Muscle of leg (tissue), 16 donors: ENCODE data around the gene SMAD4. TPM values are rescaled to one million over a fixed set of nuclear protein-coding genes. Genes with fewer than 3 reads are reported as not detected.

Experiments
- DNase-seq: peaks from one replicate; pipeline ENCODE4 v3.0.0; 2013
- H3K27ac ChIP-seq: one replicate; pipeline ENCODE4 v1.5.1; 2013; ENCODE audit warnings: mild to moderate bottlenecking, low read length, control low read depth
- H3K27me3 ChIP-seq: one replicate; pipeline ENCODE4 v1.6.1; 2013; ENCODE audit warnings: low read length; ENCODE audit not compliant: control insufficient read depth, insufficient read depth
- H3K36me3 ChIP-seq: one replicate; pipeline ENCODE4 v1.6.1; 2013; ENCODE audit warnings: low read length; ENCODE audit not compliant: control insufficient read depth, insufficient read depth
- H3K4me1 ChIP-seq: one replicate; pipeline ENCODE4 v1.6.1; 2013; ENCODE audit warnings: low read length; ENCODE audit not compliant: control insufficient read depth, insufficient read depth
- H3K4me3 ChIP-seq: one replicate; pipeline ENCODE4 v1.5.1; 2013; ENCODE audit warnings: low read length, control low read depth
- H3K9me3 ChIP-seq: replicated peaks from 2 replicates; pipeline ENCODE4 v1.6.1; 2013; ENCODE audit warnings: low read depth, low read length; ENCODE audit not compliant: control insufficient read depth
- WGBS: methylation state at CpG from one replicate; pipeline ENCODE4 v1.1.5; 2013; ENCODE audit warnings: missing lambda C conversion rate; ENCODE audit not compliant: insufficient coverage; 5-methylcytosine and 5-hydroxymethylcytosine counted together
- long read RNA-seq, 11 donors: transcript quantifications; one replicate each; lab custom pipeline, GENCODE V29; 2026
- polyA plus RNA-seq, 8 donors: library from polyadenylated mRNA; unstranded; fragments of 120-200 nt; gene quantifications; one replicate each; pipeline versions ENCODE4 v1.2.1 to v1.2.3, GENCODE V29; 2013; ENCODE audit warnings: inconsistent platforms in 1 of 8, low replicate concordance in 1 of 8; ENCODE audit not compliant: insufficient read length in 8 of 8, insufficient read depth in 1 of 8
- total RNA-seq: library from RNA; stranded (reverse); fragments of 120-200 nt; gene quantifications from one replicate; pipeline ENCODE4 v1.2.4, GENCODE V29; 2013

Gene SMAD4
- total RNA-seq (102 TPM), polyA plus RNA-seq (10 to 100 TPM; 67.8 to 94.6 (median 77.8) TPM)
- long read RNA-seq, donor 1, result 0 reads
- long read RNA-seq, donor 2, full-length matches to known transcripts, result 2 of 2 reads
- long read RNA-seq, donor 2, partial matches to known transcripts, result 0 of 2 reads
- long read RNA-seq, donor 2, other reads (novel, unspliced or antisense), result 0 of 2 reads
- long read RNA-seq, donor 3, full-length matches to known transcripts, result 3 of 8 reads
- long read RNA-seq, donor 3, partial matches to known transcripts, result 5 of 8 reads
- long read RNA-seq, donor 3, other reads (novel, unspliced or antisense), result 0 of 8 reads
- long read RNA-seq, donor 4, full-length matches to known transcripts, result 4 of 15 reads
- long read RNA-seq, donor 4, partial matches to known transcripts, result 11 of 15 reads
- long read RNA-seq, donor 4, other reads (novel, unspliced or antisense), result 0 of 15 reads
- long read RNA-seq, donor 5, full-length matches to known transcripts, result 12 of 25 reads
- long read RNA-seq, donor 5, partial matches to known transcripts, result 13 of 25 reads
- long read RNA-seq, donor 5, other reads (novel, unspliced or antisense), result 0 of 25 reads
- long read RNA-seq, donor 6, full-length matches to known transcripts, result 8 of 25 reads
- long read RNA-seq, donor 6, partial matches to known transcripts, result 17 of 25 reads
- long read RNA-seq, donor 6, other reads (novel, unspliced or antisense), result 0 of 25 reads
- long read RNA-seq, donor 7, full-length matches to known transcripts, result 6 of 25 reads
- long read RNA-seq, donor 7, partial matches to known transcripts, result 19 of 25 reads
- long read RNA-seq, donor 7, other reads (novel, unspliced or antisense), result 0 of 25 reads
- long read RNA-seq, donor 8, full-length matches to known transcripts, result 2 of 25 reads
- long read RNA-seq, donor 8, partial matches to known transcripts, result 23 of 25 reads
- long read RNA-seq, donor 8, other reads (novel, unspliced or antisense), result 0 of 25 reads
- long read RNA-seq, donor 9, full-length matches to known transcripts, result 7 of 23 reads
- long read RNA-seq, donor 9, partial matches to known transcripts, result 16 of 23 reads
- long read RNA-seq, donor 9, other reads (novel, unspliced or antisense), result 0 of 23 reads
- long read RNA-seq, donor 10, full-length matches to known transcripts, result 9 of 16 reads
- long read RNA-seq, donor 10, partial matches to known transcripts, result 7 of 16 reads
- long read RNA-seq, donor 10, other reads (novel, unspliced or antisense), result 0 of 16 reads
- long read RNA-seq, donor 11, full-length matches to known transcripts, result 7 of 7 reads
- long read RNA-seq, donor 11, partial matches to known transcripts, result 0 of 7 reads
- long read RNA-seq, donor 11, other reads (novel, unspliced or antisense), result 0 of 7 reads

DNA sequence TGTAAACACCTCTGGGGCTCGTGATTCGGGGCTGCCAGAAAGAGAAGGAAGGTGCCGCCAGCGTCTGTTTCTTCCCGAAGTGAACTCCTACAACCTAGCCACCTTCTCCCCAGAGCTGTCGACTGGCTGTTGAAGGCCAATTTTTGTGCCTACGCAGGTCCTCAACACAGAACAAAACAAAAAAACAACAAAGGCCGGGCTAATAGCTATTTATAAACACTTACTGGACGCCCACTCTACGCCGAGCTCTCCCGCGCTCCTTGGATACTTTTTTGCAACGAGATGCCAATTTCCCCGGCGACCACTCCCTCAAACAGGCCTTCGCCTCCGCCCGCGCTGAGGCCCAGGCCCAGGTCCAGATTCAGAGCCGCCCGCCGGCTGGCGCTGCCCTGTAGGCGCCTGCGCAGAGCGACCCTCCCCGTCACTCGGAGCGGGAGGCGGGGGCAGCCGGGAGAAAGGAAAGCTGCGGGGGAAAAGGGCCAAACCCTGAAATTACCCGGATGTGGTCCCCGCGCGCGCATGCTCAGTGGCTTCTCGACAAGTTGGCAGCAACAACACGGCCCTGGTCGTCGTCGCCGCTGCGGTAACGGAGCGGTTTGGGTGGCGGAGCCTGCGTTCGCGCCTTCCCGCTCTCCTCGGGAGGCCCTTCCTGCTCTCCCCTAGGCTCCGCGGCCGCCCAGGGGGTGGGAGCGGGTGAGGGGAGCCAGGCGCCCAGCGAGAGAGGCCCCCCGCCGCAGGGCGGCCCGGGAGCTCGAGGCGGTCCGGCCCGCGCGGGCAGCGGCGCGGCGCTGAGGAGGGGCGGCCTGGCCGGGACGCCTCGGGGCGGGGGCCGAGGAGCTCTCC, at the start of gene SMAD4:
Gene SMAD4 (plus strand): TSS at position 520 of the 843 bp plus-strand sequence. CDS start 16,834 bp downstream, outside the sequence.
- H3K27ac ChIP-seq, result peak within 1 kb of the TSS; percentile 96
- DNase-seq, result peak; percentile 98
- no peaks in the 10 kb centered on the region for H3K9me3 ChIP-seq
- H3K36me3 ChIP-seq, result peaks cover 18% of the 10 kb centered on the region
- H3K4me1 ChIP-seq, result peaks cover 6% of the 10 kb centered on the region
- WGBS, result under 1% methylated on average over 72 of the region's 79 CpGs
- no peaks in the 10 kb centered on the region for H3K27me3 ChIP-seq
- H3K4me3 ChIP-seq, result peak within 1 kb of the TSS; percentile 74

GRCh38 chr18:50981381-50981780, 48.6 kb upstream of the SMAD4 start:
- H3K27ac ChIP-seq, result no peak overlapping the region
- no peaks in the 10 kb centered on the region for H3K27me3 ChIP-seq
- 100% methylated on average over 1 of the region's 1 CpG for WGBS
- H3K36me3 ChIP-seq, result peaks cover 30% of the 10 kb centered on the region
- peaks cover 7% of the 10 kb centered on the region for H3K9me3 ChIP-seq
- H3K4me3 ChIP-seq, result no peak overlapping the region
- H3K4me1 ChIP-seq, result no peaks in the 10 kb centered on the region
- no peak for DNase-seq

DNA sequence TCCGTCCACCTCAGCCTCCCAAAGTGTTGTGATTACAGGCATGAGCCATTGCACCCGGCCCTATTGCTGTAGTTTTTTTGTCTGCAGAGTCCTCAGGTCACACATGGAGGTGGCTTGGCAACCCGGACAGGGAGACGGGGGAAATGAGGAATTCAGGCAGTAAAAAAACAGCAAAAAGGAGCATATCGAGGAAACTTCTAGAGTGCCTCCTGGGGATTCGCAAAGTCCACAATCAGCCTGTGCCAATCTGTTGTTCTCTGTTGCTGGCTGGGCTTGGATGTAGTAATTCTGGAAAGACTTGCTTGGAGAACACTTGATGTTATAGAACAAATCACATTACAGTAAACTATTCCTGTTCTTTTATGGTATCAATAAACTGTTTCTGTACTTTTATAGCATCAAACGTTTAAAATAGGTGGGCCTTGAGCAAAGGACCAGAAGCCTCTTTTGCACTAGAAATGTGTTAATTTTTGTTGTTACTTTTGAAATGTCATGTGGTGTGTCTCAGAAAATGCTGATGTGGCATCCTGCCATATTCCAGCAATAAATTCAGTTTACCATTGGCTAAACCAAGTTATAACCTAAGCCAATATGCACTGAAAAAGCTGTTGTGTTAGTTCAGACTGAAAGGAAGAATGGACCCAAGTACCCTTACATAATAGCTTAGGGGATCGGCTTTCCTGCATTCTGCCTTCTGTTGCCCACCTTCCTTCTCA, 47.8 kb upstream of the SMAD4 start:
- H3K27ac ChIP-seq, result no peak overlapping the region
- peaks cover 26% of the 10 kb centered on the region for H3K36me3 ChIP-seq
- H3K4me1 ChIP-seq, result no peaks in the 10 kb centered on the region
- WGBS, result 69% methylated on average over 5 of the region's 8 CpGs
- H3K4me3 ChIP-seq, result no peak overlapping the region
- no peak for DNase-seq
- peaks cover 4% of the 10 kb centered on the region for H3K9me3 ChIP-seq
- H3K27me3 ChIP-seq, result no peaks in the 10 kb centered on the region

GRCh38 chr18:50982802-50983179, 47.2 kb upstream of the SMAD4 start:
- WGBS, result no CpG with 5 or more reads among the region's 3 CpGs
- no peak overlapping the region for H3K27ac ChIP-seq
- H3K27me3 ChIP-seq, result no peaks in the 10 kb centered on the region
- peak; percentile 14 for DNase-seq
- H3K36me3 ChIP-seq, result peaks cover 23% of the 10 kb centered on the region
- no peaks in the 10 kb centered on the region for H3K4me1 ChIP-seq
- H3K9me3 ChIP-seq, result no peaks in the 10 kb centered on the region
- H3K4me3 ChIP-seq, result no peak overlapping the region

DNA sequence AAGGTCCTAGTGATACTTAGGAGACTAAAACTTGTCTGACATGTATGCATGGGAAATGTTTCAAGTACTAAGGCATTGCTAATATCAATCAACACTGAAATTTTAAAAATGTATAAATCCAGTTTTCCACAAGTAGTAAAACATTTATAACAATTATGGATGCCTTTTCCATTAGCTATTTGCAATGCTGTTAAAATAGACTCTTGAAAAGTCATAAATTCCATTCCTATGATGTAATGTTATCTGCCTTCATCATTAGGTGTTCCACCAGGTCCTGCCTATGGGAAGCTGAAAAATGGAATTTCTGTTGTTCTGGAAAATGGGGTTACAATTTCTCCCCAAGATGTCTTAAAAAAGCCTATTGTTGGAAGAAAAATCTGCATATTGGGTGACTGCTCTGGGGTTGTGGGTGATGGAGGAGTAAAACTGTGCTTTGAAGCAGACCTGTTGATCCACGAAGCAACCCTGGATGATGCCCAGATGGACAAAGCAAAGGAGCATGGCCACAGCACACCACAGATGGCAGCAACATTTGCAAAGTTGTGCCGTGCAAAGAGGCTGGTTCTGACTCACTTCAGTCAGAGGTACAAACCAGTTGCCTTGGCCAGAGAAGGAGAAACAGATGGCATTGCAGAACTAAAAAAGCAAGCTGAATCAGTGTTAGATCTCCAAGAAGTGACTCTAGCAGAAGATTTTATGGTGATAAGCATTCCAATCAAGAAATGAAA, 43.5 kb upstream of the SMAD4 start:
- H3K4me3 ChIP-seq, result no peak overlapping the region
- 53% methylated on average over 2 of the region's 2 CpGs for WGBS

DNA sequence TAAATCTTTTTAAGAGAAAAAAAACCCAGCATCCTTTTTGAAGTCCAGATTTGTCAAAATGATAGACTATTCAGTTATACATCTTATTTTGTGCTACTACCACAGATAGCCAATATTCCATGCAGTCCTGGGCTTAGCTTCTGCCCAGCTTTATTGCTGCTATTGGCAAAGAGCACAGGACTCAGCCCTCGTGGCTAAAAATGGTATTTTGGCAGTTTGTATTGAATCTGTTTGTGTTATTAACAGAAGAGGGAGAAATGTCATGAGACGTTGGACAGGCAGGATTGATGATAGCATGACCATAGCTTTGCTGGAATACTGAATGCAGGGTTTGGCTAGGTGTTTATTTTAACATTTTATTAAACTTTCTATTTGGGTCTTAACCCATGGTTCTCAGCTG, 42.8 kb upstream of the SMAD4 start:
- Histone ChIP-seq H3K36me3 (peaks cover 8% of the 10 kb centered on the region), H3K4me1 (peaks cover under 1% of the 10 kb centered on the region), H3K27ac (no peak overlapping the region), H3K4me3 (no peak overlapping the region), H3K27me3 (no peaks in the 10 kb centered on the region), H3K9me3 (no peaks in the 10 kb centered on the region)
- peak; percentile 78 for DNase-seq
- WGBS, result 29% methylated on average over 1 of the region's 2 CpGs

More for the DNA sequence above, 43.5 kb upstream of the SMAD4 start:
- no peaks in the 10 kb centered on the region for H3K9me3 ChIP-seq
- H3K4me1 ChIP-seq, result no peaks in the 10 kb centered on the region
- no peak overlapping the region for H3K27ac ChIP-seq
- DNase-seq, result peak; percentile 19
- H3K27me3 ChIP-seq, result no peaks in the 10 kb centered on the region
- H3K36me3 ChIP-seq, result peaks cover 8% of the 10 kb centered on the region

DNA sequence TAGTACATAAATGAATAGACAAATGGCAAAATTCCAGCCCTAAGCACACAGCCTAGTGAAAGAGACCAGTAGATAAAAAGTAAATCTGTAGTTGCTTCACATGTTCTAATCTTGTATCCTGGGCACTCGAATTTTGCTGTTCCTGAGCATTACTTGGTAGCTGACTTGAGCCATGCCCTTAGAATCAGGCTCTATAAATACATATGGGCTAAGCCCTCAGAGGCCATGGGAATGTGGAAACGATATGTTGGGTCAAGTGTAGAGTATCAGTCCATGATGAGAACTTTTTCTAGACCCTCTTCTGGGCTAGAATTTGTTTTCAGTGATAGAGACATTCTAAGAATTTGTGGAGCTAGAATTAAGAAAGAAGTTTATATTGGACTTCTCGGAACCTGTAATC, 40.3 kb upstream of the SMAD4 start:
- H3K4me1 ChIP-seq, result peaks cover 3% of the 10 kb centered on the region
- DNase-seq, result peak; percentile 10
- no peak overlapping the region for H3K4me3 ChIP-seq
- no peaks in the 10 kb centered on the region for H3K9me3 ChIP-seq
- H3K27ac ChIP-seq, result no peak overlapping the region
- H3K36me3 ChIP-seq, result peaks cover 6% of the 10 kb centered on the region
- no CpG with 5 or more reads among the region's 3 CpGs for WGBS
- no peaks in the 10 kb centered on the region for H3K27me3 ChIP-seq

DNA sequence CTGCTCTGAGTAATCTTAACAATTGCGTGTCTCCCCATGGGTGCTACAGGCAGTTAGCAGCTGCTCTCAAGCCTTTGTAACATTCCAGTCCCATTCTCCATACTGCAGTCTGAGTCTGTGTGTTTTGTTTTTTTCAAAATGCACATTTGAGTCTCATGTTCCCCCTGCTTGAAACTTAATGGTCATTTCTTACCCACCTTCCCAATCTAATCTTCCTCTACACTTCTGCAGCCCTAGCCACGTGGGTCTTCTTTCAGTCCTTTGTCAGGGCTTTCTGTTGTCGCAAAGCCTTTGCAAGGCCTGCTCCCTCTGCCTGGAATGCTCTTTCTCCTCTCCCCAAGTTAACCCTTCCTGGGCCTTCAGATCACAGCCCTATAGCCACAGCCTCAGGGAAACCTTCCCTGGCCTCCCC, 37.7 kb upstream of the SMAD4 start:
- peak; percentile 17 for DNase-seq
- Histone ChIP-seq H3K4me1 (peaks cover 3% of the 10 kb centered on the region), H3K27me3 (no peaks in the 10 kb centered on the region), H3K36me3 (peaks cover under 1% of the 10 kb centered on the region), H3K9me3 (no peaks in the 10 kb centered on the region), H3K27ac (no peak overlapping the region), H3K4me3 (no peak overlapping the region)
- 37% methylated on average over 3 of the region's 3 CpGs for WGBS
